Activated CD8-positive, alpha-beta T cell treated with anti-CD3 and anti-CD28 coated beads for 36 hours (primary cell): ENCODE data around the gene S100A5. TPM values are rescaled to one million over a fixed set of nuclear protein-coding genes. Genes with fewer than 3 reads are reported as not detected.
A peak's percentile ranks its signal among the peaks of the same experiment; 100 is the strongest.

Source experiments
- ATAC-seq: fragments of 200-7000 bp; cut with Tn5 transposase; one replicate; pipeline ENCODE4 v1.10.0; 2021; ENCODE audit warnings: mild to moderate bottlenecking, moderate library complexity
- CTCF ChIA-PET: fragments of 350-600 bp; sonication (Branson Sonifier 250); formaldehyde crosslinking; loops from one replicate; lab custom pipeline; 2021; ENCODE audit warnings: antibody characterized with exemption; lab: Charles Lee
- POLR2A ChIA-PET: fragments of 350-600 bp; sonication (Branson Sonifier 250); formaldehyde crosslinking; loops from one replicate; lab custom pipeline; 2021; ENCODE audit warnings: antibody characterized with exemption; lab: Charles Lee
- DNase-seq: peaks from one replicate; pipeline ENCODE4 v3.0.0-alpha.2; 2020
- H3K27ac Mint-ChIP-seq: one replicate; pipeline ENCODE4 v1.8.0; 2021; ENCODE audit warnings: mild to moderate bottlenecking, mixed read lengths
- H3K27me3 Mint-ChIP-seq: one replicate; pipeline ENCODE4 v1.8.0; 2021; ENCODE audit warnings: mixed read lengths
- H3K36me3 Mint-ChIP-seq: one replicate; pipeline ENCODE4 v1.8.0; 2021; ENCODE audit warnings: low read depth, mixed read lengths
- H3K4me1 Mint-ChIP-seq: one replicate; pipeline ENCODE4 v1.8.0; 2021; ENCODE audit warnings: low read depth, mixed read lengths
- H3K4me3 Mint-ChIP-seq: one replicate; pipeline ENCODE4 v1.8.0; 2021; ENCODE audit warnings: mild to moderate bottlenecking, moderate library complexity, mixed read lengths
- H3K9me3 Mint-ChIP-seq: one replicate; pipeline ENCODE4 v1.8.0; 2021; ENCODE audit warnings: mixed read lengths
- intact Hi-C: fragments of 100-400 bp; cut with micrococcal nuclease; formaldehyde crosslinking; loops from one replicate; pipeline ENCODE4 v1.10.0; 2022
- total RNA-seq, 2 experiments: library from RNA; stranded (reverse); gene quantifications; one replicate each; pipeline ENCODE4 v1.2.3, GENCODE V29; 2021
- TF ChIP-seq, protein P1 (sequence below): fragments of 200-600 bp; IDR thresholded peaks from one replicate; pipeline ENCODE4 v1.8.0; 2022; ENCODE audit warnings: antibody characterized with exemption, mild to moderate bottlenecking

The S100A5 gene
- total RNA-seq, 2 experiments from 2014 or later, result 1.1 to 1.2 TPM

DNA sequence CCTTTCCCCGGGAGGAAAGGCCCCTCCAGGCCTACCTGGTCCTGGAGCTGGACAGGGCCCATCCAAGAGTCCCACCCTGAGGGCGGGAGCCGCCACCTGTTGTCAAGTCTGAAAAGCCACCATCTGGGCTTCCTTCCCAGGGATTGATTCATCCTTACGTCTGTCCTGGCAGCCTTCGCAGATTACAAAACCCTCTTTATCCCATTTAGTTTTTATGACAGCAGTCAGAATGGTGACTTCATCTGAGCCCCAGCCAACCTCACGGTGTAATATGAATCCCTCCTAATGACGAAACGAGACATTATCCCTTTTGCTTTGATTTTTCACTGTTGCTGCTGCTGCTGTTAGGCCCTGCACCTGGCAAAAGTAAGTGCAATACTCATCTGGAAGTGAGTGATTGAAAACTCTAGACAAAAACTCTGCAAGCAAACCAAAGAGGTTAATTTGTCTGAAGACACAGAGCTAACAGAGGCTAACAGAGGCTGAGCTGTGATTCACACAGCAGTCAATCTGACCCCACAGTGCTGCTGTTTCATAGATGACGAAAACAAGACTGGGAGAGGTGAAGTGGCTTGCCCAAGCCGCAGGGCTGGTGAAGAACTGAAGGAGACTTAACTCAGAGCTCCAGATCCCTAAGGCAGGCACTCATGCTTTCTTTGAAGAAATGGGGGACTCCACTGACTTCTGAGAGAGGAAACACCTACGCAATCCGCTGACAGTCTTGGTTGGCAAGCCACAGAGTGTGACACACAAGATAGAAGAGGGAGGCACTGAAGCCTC lies 50.3 kb downstream of the S100A5 start:
- CTCF ChIA-PET, result interaction anchor here (1.3 to 1.6 kb wide), 2 partner anchors 8 to 20 kb away, joined by 3 read pairs; no protein-coding TSS in a partner anchor
- H3K4me1 Mint-ChIP-seq, result no peaks in the 10 kb centered on the region

DNA sequence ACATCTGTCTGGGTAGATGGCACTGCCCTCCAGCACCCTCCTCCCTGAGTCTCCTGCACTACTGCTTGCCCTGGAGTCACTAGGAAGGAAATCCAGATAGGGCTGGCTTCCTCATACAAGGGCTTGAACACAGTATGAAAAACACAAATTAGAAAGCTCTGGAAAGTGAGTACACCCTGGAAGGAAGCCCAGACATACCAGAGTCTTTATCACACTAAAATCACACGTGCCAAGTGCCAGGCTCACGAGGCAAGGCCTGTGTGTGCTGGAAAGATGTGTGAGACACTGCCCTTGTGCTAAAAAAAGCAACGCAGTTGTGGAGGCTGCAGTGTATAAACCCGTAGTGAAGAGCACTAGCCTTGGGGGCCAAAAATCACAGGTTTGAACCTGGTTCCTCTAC lies 52.0 kb downstream of the S100A5 start:
- intact Hi-C loops, result no loop called here
- Mint-ChIP-seq H3K4me1 (no peaks in the 10 kb centered on the region), H3K9me3 (no peaks in the 10 kb centered on the region), H3K27me3 (peaks cover 12% of the 10 kb centered on the region), H3K36me3 (no peaks in the 10 kb centered on the region), H3K27ac (no peak overlapping the region), H3K4me3 (no peak overlapping the region)
- ATAC-seq (no peak), DNase-seq (no peak)
- CTCF ChIA-PET, result interaction anchor here (0.9 to 1.1 kb wide), 2 partner anchors 23 to 129 kb away, joined by 3 to 4 read pairs; no protein-coding TSS in a partner anchor
- POLR2A ChIA-PET, result interaction anchor here (1.3 kb wide), 1 partner anchor 15 kb away, joined by 3 read pairs; no protein-coding TSS in a partner anchor
- TF ChIP-seq, protein P1, sequence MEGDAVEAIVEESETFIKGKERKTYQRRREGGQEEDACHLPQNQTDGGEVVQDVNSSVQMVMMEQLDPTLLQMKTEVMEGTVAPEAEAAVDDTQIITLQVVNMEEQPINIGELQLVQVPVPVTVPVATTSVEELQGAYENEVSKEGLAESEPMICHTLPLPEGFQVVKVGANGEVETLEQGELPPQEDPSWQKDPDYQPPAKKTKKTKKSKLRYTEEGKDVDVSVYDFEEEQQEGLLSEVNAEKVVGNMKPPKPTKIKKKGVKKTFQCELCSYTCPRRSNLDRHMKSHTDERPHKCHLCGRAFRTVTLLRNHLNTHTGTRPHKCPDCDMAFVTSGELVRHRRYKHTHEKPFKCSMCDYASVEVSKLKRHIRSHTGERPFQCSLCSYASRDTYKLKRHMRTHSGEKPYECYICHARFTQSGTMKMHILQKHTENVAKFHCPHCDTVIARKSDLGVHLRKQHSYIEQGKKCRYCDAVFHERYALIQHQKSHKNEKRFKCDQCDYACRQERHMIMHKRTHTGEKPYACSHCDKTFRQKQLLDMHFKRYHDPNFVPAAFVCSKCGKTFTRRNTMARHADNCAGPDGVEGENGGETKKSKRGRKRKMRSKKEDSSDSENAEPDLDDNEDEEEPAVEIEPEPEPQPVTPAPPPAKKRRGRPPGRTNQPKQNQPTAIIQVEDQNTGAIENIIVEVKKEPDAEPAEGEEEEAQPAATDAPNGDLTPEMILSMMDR, result no peak

More for the DNA sequence above, 50.3 kb downstream of the S100A5 start:
- POLR2A ChIA-PET, result no interaction called here
- Mint-ChIP-seq H3K27ac (no peak overlapping the region), H3K9me3 (no peaks in the 10 kb centered on the region), H3K27me3 (peaks cover 11% of the 10 kb centered on the region), H3K36me3 (no peaks in the 10 kb centered on the region), H3K4me3 (no peak overlapping the region)
- DNase-seq (no peak), ATAC-seq (peak; percentile 53)
- TF ChIP-seq, protein P1, result no peak
- intact Hi-C loops, result loop anchor here (5.0 kb wide), 1 partner anchor 138 kb away; no protein-coding TSS in a partner anchor

DNA sequence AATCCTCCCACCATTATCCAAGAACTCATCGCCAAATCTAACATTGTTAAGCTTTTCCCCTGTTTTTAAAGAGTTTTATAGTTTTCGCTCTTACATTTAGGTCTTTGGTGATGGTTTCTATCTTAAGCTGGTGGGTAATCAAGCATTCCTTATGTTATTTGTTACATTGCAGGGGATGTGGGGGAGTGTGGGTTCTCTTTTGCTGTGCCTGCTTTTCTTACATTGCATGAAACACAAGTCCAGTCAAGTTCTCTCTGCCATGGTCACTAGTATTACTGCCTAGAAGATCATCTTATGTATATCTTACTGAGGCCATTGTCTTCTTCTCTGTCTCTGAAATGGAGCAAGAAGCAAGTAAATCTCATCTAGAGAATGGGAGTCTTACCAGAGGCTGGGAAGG lies 53.0 kb downstream of the S100A5 start:
- Mint-ChIP-seq H3K4me1 (no peaks in the 10 kb centered on the region), H3K36me3 (no peaks in the 10 kb centered on the region), H3K9me3 (no peaks in the 10 kb centered on the region), H3K27me3 (peaks cover 16% of the 10 kb centered on the region), H3K27ac (no peak overlapping the region), H3K4me3 (no peak overlapping the region)
- ChIA-PET POLR2A (interaction anchor here (0.6 to 1.3 kb wide), 2 partner anchors 14 to 16 kb away, joined by 3 read pairs; no protein-coding TSS in a partner anchor), CTCF (interaction anchor here (1.5 kb wide), 1 partner anchor 23 kb away, joined by 3 read pairs; no protein-coding TSS in a partner anchor)
- TF ChIP-seq, protein P1, result no peak
- DNase-seq (no peak), ATAC-seq (no peak)
- intact Hi-C loops, result no loop called here

Other genes starting within 250 kb of the S100A5 start
- gene PGLYRP3, start 228.0 kb downstream of the S100A5 start, total RNA-seq, result not detected
- gene PGLYRP4, start 192.1 kb downstream of the S100A5 start, total RNA-seq, result not detected
- not detected for gene S100A9, start 183.1 kb downstream of the S100A5 start, total RNA-seq
- not detected for gene S100A12, start 165.3 kb downstream of the S100A5 start, total RNA-seq
- not detected for gene S100A8, start 149.9 kb downstream of the S100A5 start, total RNA-seq
- not detected for gene S100A7A, start 124.4 kb downstream of the S100A5 start, total RNA-seq
- gene S100A7, start 80.3 kb downstream of the S100A5 start, total RNA-seq, result not detected
- 100 to 1,000 TPM; 200 to 211 TPM for gene S100A6, start 4.9 kb downstream of the S100A5 start, total RNA-seq
- 100 to 1,000 TPM; 109 to 118 TPM for gene S100A4, start 4.9 kb upstream of the S100A5 start, total RNA-seq
- gene S100A3, start 8.3 kb upstream of the S100A5 start, total RNA-seq, result not detected
- under 1 TPM in 1 of 2 experiments, not detected in 1; 0.50 TPM for gene S100A2, start 24.9 kb upstream of the S100A5 start, total RNA-seq
- gene S100A16, start 72.2 kb upstream of the S100A5 start, total RNA-seq, result not detected
- gene S100A14, start 75.4 kb upstream of the S100A5 start, total RNA-seq, result not detected
- 1 to 10 TPM; 8.1 to 9.4 TPM for gene S100A13, start 86.6 kb upstream of the S100A5 start, total RNA-seq
- not detected for gene S100A1, start 87.5 kb upstream of the S100A5 start, total RNA-seq
- 10 to 100 TPM; 76.8 to 83.2 TPM for gene CHTOP, start 93.1 kb upstream of the S100A5 start, total RNA-seq
- gene SNAPIN, start 117.8 kb upstream of the S100A5 start, total RNA-seq, result 10 to 100 TPM; 25.7 to 27.3 TPM
- gene ILF2, start 130.1 kb upstream of the S100A5 start, total RNA-seq, result 100 to 1,000 TPM; 328 to 333 TPM
- gene NPR1, start 137.8 kb upstream of the S100A5 start, total RNA-seq, result not detected
- gene INTS3, start 187.1 kb upstream of the S100A5 start, total RNA-seq, result 10 to 100 TPM; 45.0 to 45.5 TPM
- 1 to 10 TPM; 7.2 to 10.0 TPM for gene SLC27A3, start 234.5 kb upstream of the S100A5 start, total RNA-seq